ENCODE results near the gene VPS26C. TPM values are rescaled to one million over a fixed set of nuclear protein-coding genes. Genes with fewer than 3 reads are reported as not detected.
A peak's percentile ranks its signal among the peaks of the same experiment; 100 is the strongest.
"Not testable (repeated sequence)": the region's sequence is repeated elsewhere in the genome, so short reads cannot be mapped to it uniquely, and the experiment has no call there.

Gene VPS26C
- 32.6 and 41.4 TPM in 2 replicates for total RNA-seq (2014; rRNA removed; shearing (Covaris generic))
- 24.3 and 29.7 TPM in 2 replicates for polyA plus RNA-seq (2014; cell fraction: nucleus; rRNA removed)

DNA sequence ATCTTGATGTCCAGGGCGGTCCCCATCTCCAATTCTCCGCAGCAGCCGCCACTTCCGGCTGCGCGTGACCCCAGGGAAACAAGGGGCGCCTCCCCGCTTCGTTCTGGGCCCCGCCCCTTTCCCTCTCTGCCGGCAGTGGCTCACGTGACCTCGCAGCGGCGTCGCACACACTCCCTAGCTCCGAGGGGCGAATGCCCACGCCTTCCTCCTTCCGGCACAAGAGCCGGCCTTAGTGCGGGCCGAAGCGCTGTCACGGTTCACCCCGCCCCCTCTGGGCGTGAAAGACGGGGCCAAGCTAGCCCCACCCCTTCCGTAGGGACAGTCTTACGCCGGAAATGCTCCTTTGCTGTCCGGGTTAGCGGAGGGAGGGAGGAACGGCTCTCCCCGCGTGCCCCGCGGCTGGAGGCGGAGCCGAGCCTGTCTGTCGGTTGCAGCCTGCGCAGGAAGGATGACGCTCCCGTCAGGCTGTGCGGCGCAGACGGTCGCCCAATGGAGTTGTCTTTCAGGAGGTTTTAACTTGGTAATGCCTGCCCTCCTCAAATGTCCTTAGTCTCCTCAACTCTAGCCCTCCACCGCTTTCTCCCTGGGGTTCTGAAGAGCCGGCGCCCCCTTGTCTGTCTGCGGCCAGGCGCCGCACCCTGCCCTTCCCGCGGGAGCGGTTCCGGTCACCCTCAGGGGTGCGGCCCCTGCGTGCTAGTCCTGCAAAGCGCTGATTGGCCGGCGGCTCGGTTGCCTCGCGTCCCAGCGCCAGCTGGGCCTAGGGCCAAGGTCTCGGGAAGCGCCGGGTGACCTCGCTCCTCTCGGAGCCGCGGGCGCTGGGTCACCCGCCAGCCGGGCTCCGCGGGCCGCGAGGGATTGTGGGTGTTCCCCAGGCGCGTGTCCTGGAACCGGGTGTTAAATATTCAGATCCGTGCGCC lies at the start of gene VPS26C:
Gene VPS26C (minus strand): TSS at position 66 of the 917 bp plus-strand sequence. CDS start 40 bp downstream, at position 26.
- DNase-seq (ENCODE audit: extremely low read depth, low read depth) = peak; percentile 97

DNA sequence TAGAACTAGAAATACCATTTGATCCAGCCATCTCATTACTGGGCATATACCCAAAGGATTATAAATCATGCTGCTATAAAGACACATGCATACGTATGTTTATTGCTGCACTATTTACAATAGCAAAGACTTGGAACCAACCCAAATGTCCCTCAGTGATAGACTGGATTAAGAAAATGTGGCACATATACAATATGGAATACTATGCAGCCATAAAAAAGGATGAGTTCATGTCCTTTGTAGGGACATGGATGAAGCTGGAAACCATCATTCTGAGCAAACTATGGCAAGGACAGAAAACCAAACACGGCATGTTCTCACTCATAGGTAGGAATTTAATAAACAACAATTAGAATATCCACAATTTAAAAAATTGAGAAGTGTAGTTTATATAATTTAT lies 48.9 kb upstream of the VPS26C start:
- not testable (repeated sequence) for DNase-seq (ENCODE audit: extremely low read depth, low read depth)

DNA sequence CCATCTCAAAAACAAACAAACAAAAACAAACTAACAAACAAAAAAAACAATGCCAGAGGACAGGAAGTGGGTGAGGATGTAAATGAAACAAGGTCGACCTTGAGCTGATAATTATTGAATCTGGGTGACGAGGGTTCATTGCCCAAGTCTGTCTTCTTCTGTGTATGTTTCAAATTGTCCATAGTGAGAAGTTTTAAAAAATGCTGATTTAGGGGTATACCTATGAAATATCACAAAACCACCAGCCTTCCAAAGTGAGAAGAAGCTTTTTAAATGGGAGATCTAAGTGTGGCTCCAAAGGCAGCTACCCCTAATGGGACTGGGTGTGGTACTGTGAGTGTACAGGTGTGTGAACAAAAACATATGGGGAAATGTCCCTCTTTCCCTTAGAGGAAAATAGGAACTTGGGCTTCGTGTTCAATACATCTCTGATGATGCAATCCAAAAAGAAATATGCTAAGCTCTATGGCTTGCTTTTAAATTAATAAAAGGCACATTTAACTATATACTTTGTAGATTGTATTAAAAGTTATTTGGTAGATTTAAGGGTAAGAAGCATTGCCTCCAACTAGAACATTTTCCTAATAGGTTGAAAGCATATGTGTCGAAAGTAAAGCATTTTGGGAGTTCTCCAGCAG lies 33.1 kb upstream of the VPS26C start:
- DNase-seq (ENCODE audit: extremely low read depth, low read depth) = no peak

DNA sequence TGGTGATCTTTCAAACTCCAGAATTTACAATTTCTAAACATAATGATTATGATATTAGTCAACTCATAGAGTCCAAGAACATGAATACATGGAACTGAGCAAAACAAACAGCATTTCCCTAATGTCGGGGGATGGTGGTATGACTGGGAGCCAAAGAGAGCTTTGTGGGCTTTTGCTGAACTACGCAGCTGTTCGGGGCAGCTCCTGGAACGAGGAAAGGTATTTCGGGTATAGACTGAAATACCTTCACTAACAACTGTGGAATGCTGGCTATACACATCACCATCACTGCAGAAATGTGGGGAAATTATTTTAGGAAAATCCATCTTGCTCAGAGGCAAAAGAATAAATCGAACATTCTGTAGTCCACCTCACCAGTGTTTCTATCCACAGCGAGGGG lies 30.2 kb upstream of the VPS26C start:
- no peak for DNase-seq (ENCODE audit: extremely low read depth, low read depth)

DNA sequence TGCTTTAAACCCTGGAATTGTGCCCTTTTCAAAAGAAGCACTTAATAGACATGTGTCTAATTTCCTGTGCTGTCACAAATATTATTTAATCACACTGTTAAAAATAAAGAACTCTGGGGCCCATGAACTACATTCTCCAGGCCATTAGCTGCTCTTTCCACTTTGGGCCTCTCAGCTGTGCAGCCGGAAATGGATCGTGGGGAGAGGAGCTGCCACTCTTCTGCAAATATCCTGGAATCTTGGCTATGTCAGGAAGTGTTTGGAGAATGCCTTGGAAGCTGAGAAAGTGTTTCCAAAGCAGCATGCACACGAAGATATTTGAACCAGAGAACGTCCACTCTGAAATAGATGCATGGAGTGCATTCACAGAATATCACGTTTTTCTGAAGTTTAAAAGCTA lies 27.5 kb upstream of the VPS26C start:
- no peak for DNase-seq (ENCODE audit: extremely low read depth, low read depth)

DNA sequence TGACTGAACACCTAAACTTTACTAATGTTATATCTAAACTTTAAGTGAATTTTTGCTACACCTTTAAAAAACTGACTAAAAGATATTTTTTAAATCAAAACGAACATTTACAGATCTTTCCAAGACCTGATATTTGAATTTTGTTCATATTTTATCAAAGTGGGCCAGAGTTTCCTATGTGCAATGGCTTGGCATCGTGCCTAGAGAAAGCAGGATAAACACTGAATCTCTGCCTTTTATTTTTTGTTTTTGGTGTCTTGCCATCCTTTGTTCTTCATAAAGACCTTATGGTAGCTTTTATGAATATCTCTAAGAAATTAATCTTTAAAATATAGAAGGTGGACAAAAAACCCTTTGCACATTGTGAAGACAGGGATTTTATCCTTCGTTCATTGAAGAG lies 25.8 kb upstream of the VPS26C start:
- DNase-seq (ENCODE audit: extremely low read depth, low read depth) = no peak

DNA sequence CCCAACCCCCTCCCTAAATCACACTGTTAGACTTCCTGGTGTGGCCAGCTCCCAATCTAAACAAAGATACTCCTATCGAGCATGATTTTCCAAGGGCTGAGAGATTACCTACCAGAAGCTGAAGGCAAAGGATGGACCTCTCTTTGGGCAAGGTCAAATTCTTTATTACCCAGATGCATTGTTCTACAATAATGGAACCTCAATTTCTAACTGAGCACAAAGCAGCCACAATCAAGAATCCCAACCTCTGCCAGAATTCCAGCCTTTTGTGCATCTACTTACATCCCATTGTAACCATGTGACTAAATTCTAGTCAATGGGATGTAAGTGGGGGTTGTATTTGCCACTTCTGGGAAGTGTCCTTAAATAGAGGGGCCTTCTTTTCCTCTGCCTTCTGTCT lies 24.9 kb upstream of the VPS26C start:
- no peak for DNase-seq (ENCODE audit: extremely low read depth, low read depth)

DNA sequence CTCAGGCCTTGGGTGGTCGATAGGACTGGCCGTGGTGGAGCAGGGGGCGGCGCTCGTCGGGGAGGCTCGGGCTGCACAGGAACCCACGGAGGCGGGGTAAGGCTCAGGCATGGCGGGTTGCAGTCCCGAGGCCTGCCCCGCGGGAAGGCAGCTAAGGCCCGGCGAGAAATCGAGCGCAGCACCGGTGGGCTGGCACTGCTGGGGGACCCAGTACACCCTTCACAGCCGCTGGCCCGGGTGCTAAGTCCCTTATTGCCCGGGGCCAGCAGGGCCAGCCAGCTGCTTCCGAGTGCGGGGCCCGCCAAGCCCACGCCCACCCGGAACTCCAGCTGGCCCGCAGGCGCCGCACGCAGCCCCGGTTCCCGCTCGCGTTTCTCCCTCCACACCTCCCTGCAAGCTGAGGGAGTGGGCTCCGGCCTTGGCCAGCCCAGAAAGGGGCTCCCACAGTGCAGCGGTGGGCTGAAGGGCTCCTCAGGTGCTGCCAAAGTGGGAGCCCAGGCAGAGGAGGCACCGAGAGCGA lies 16.1 kb upstream of the VPS26C start:
- DNase-seq (ENCODE audit: extremely low read depth, low read depth) = not testable (repeated sequence)

DNA sequence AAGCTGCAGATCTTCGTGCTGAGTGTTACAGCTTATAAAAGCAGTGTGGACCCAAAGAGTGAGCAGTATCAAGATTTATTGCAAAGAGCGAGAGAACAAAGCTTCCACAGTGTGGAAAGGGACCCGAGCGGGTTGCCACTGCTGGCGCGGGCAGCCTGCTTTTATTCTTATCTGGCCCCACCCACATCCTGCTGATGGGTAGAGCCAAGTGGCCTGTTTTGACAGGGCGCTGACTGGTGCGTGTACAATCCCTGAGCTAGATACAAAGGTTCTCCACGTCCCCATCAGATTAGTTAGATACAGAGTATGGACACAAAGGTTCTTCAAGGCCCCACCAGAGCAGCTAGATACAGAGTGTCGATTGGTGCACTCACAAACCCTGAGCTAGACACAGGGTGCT lies 15.5 kb upstream of the VPS26C start:
- DNase-seq (ENCODE audit: extremely low read depth, low read depth) = not testable (repeated sequence)

DNA sequence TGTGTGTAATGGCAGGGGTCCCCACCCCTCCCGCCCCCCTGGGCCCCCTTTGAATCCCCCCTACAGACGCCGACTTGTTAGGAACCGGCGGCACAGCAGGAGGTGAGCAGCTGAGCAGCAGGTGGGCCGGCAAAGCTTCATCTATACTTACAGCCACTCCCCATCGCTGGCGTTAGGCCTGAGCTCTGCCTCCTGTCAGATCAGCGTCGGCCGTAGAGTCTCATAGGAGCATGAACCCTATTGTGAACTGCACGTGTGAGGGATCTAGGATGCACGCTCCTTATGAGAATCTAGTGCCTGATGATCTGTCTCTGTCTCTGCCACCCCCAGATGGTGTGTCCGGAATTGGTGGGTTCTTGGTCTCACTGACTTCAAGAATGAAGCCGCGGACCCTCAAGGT lies 14.9 kb upstream of the VPS26C start:
- no peak for DNase-seq (ENCODE audit: extremely low read depth, low read depth)

DNA sequence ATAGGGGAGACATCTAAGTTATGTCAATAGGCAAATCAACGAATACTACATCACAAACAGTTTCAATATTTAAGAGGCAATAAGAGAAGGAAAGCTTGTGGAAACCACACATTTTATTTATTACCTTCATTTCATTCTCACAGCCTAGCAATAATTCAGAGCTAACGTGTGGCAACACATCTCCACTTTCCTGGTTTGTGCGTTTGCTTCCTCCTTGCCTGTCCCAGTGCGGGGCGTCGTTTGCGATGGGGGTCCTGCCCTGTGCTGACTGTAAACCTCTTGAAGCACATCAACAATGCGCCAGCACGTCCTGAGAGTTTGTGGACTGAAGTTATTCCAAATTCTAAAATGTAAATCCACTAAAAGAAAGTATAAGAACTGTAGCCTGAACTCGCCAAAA lies 14.4 kb upstream of the VPS26C start:
- DNase-seq (ENCODE audit: extremely low read depth, low read depth) = no peak

DNA sequence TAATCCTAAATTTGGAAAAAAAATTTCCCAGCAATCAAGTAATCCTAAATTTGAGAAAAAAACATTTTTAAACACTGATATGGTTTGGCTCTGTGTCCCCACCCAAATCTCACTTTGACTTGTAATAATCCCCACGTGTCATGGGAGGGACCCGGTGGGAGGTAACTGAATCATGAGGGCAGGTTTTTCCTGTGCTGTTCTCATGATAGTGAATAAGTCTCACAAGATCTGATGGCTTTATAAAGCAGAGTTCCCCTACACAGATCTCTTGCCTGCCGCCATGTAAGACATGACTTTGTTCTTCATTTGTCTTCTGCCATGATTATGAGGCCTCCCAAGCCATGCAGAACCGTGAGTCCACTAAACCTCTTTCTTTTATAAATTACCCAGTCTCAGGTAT lies 12.1 kb upstream of the VPS26C start:
- DNase-seq (ENCODE audit: extremely low read depth, low read depth) = not testable (repeated sequence)

DNA sequence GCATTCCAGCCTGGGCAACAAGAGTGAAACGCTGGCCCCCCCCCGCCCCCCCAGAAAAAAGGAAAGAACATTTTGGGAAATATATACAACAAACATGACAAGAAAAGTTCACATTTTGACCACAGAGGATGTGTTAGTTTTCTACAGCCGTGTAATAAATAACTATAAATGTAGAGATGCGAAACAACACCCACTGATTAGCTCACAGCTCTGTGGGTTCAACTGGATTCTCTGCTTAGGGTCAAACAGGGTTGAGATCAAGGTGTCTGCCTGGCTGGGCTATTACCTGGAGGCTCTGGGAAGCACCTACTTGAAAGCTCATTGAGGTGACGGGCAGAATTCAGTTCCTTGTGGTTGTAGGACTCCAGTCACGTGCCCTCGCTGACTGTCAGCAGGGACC lies 11.1 kb upstream of the VPS26C start:
- no peak for DNase-seq (ENCODE audit: extremely low read depth, low read depth)

DNA sequence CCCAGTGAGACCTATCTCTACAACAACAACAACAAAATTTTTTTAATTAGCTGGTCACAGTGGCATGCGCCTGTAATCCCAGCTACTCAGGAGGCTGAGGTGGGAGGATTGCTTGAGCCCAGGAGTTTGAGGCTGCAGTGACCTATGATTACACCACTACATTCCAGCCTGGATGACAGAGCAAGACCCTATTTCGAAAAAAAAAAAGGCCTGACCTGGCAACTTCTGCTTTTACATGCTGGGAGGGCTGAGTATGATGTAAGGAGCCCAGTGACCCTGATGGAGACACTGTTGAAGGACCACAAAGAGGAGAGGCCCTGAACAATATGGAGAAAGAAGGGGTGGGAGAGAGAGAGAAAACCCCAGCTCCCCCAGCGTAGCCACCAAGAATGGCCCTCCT lies 9.2 kb upstream of the VPS26C start:
- DNase-seq (ENCODE audit: extremely low read depth, low read depth) = no peak

DNA sequence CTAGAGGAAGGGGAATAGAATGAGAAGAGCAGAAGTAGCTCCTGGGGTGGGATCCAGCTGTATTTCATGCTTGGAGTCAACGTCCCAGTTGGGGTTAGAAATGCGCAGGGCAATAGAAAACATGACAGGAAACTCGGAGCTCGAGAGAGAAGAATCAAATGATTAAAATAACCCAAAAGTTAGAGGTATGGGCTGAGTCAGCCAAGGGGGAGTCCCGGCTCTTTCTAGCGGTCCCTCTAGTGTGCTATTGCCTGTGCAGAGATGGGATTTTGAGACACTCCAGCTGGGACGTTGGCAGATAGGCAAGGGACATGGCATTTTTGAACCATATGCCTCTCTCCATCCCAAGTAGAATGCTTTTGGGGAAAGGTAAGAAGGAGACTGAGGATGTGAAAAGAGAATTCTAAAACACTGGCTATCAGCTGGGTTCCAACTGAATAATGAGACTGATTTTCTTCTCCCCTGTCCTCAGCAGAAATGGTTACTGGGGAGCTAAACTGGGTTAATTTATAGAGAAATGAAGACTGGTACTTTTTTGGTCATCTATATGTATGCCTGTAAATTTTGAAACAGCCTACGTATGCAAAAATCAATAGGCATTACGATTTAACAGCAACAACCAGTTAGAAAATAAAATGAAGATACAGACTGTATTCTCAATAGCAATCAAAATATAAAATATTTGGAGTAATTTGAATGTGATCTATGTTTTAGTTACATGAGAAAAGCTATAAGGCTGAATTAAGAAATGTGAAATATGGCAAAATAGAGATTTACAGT lies 7.0 kb upstream of the VPS26C start:
- DNase-seq (ENCODE audit: extremely low read depth, low read depth) = no peak

DNA sequence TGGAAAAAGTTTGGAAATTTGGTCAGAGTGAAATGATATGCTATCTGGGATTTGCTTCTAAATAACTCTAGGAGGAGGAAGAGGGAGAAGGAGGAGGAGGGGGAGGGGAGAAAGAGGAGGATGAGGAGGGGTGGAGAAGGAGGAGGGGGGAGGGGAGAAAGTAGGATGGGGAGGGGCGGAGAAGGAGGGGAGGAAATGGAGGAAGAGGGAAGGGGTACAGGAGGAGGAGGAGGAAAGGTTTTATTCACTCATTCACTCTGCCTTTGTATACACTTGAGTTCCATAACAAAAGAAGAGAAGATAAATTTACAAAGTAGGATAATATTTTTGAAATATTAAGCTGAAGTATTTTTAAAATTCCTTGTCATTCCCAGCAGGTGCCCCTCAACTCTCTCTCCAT lies 6.3 kb upstream of the VPS26C start:
- no peak for DNase-seq (ENCODE audit: extremely low read depth, low read depth)

DNA sequence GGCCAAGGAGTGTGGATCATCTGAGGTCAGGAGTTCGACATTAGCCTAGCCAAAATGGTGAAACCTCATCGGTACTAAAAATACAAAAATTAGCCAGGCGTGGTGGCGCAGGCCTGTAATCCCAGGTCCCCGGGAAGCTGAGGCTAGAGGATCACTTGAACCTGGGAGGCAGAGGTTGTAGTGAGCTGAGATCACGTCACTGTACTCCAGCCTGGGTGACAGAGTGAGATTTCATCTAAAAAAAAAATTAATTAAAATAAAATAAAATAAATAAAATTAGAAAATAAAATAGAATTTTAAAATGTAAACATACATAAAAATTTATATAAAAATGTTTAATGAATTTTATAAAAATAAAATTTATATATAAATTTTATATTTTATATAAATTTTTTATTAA lies 5.8 kb upstream of the VPS26C start:
- no peak for DNase-seq (ENCODE audit: extremely low read depth, low read depth)

DNA sequence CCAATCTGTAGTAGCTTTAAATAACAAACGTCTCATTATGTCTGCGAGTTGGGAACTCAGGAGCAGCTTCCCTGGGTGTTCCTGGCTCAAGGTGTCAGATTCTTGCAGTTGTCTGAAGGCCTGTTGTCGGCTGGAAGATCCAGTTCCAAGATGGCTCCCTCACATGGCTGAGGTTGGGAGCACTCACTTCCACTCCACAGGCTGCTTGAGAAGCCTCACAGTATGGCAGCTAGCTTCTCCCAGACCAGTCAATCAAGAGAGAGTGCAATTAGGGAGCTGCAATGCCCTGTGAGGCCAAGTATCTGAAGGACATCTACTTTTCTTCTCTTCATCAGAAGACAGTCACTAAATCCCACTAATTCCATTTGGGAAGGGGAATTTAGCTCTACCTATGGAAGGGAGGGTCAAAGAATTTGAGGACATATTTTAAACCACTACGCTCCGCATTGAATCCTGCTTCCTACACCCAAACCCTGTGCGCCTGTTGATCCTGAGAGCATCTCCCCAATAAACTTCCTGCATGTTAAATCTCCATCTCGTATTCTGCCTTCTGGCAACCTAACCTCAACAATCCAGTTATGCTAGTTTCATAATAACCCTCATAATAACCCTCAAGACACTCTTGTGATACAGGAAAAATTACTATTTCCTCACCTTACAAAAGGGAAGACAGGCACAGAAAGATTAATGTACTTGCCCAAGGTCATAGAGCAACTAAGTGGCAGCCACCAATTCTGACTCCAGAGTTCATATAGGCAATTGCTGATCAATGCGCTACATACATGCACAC lies 3.6 kb upstream of the VPS26C start:
- no peak for DNase-seq (ENCODE audit: extremely low read depth, low read depth)

DNA sequence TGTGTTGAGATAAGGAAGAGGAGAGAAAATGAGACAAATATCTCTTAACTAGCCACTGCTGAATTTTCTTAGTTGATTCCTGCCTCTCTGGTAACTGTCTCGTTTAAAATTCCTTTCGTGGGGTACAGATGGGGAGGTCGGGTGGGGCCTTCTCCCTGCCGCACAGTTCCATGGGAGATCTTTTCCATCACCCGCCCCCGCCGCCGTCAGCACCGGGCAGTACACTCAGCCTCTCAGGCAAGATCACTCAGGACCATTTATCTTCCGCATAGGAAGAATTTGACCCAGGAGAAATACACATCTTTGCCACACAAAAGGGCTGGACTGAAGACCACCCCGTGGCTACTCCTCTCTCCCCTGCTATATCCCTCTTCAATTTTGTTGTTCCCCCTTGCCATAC lies 2.3 kb upstream of the VPS26C start:
- no peak for DNase-seq (ENCODE audit: extremely low read depth, low read depth)

DNA sequence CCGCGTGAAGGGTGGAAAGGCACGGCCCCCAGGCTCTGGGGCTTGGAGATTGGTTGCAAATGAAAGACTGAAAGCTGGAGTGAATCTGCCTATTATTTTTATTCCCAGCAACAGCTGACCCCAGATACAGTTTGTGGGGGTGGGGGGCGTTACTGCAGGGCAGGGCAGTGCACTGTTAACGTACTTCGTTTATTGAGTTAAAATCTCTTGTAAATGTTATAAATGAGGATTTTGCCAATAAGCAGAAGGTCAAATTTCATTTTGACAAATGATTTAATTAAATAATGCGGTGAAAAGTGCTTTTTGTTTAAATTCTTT lies 1.0 kb upstream of the VPS26C start:
- no peak for DNase-seq (ENCODE audit: extremely low read depth, low read depth)

All from NCI-H460 (cell line).